ENCODE measurements around the gene MSRB1.

- TF ChIP-seq ZNF124 (CRISPR knock-in tag; IDR thresholded peaks at IDR 0.05) (no peak), NFIC (IDR thresholded peaks at IDR 0.05; ENCODE audit: low read length) (no peak), ZNF564 (CRISPR knock-in tag; IDR thresholded peaks at IDR 0.05) (no peak), SRY (CRISPR knock-in tag; IDR thresholded peaks at IDR 0.05) (no peak), ZNF749 (CRISPR knock-in tag; IDR thresholded peaks at IDR 0.05; ENCODE audit: borderline replicate concordance) (no peak), EHMT2 (IDR thresholded peaks at IDR 0.05; ENCODE audit: borderline replicate concordance, low read depth, low read length) (no peak), ELF4 (CRISPR knock-in tag; IDR thresholded peaks at IDR 0.05; ENCODE audit: borderline replicate concordance) (no peak), MIER3 (CRISPR knock-in tag; IDR thresholded peaks at IDR 0.05; ENCODE audit: borderline replicate concordance) (no peak), E2F1 (CRISPR knock-in tag; IDR thresholded peaks at IDR 0.05) (no peak), ZFP37 (CRISPR knock-in tag; IDR thresholded peaks at IDR 0.05; ENCODE audit: borderline replicate concordance) (no peak), ZNF224 (CRISPR knock-in tag; IDR thresholded peaks at IDR 0.05) (no peak), CTCF (CRISPR knock-in tag; IDR thresholded peaks at IDR 0.05) (no peak), ZSCAN20 (CRISPR knock-in tag; IDR thresholded peaks at IDR 0.05; ENCODE audit: borderline replicate concordance) (no peak)
Measured at GRCh38 chr16:1966460-1966859, 23.5 kb upstream of the MSRB1 start, which contains the start of gene RNF151.

Measured in HepG2 (cell line).